Occipital lobe (tissue), 2 donors: ENCODE data around the gene ELL. TPM values are rescaled to one million over a fixed set of nuclear protein-coding genes. Genes with fewer than 3 reads are reported as not detected.
"Not testable (repeated sequence)": the region's sequence is repeated elsewhere in the genome, so short reads cannot be mapped to it uniquely, and the experiment has no call there.

Experiments used
- DNase-seq: peaks from one replicate; lab custom pipeline; 2025; lab: John Stamatoyannopoulos, UW
- total RNA-seq: library from RNA; depleted of rRNA; stranded (reverse); fragments of >200 nt; gene quantifications from one replicate; pipeline ENCODE4 v1.2.3, GENCODE V29; 2014

Gene ELL
- total RNA-seq, 1 donor from 2014 or later, result 6.6 TPM

DNA sequence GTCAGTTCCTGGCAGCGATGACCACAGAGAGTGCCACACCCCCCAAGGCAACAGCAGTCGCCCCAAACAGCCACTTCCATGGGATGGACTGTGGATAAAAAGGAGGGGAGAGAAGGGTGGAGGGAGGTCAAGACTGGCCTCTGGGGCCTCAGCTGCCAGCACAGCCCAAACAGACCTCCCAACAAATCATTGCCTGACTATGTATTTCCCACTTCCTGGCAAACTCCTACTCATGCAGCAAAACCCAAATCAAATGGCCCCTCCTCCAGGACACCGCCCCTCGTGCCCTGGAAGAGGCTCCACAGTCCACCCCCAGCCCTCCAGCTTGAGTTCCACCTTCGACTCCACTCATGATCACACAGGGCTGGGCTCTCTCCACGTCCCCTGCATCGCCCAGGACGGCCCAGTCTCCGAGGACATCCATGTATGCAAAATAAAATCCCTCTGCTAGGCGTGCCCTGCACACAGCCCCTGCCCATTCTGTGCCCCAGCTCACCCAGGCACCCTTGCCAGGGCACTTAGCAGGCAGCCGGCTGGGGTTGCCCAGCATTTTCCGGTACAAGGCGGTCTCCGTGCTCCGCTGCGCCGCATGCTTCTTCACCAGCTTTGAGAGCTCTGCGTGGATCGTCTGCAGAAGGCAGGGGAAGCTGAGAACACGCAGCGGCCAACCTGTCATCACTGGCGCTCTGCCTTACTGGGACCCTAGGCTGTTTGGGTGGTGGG lies 10.5 kb upstream of the ELL start:
- no peak for DNase-seq

DNA sequence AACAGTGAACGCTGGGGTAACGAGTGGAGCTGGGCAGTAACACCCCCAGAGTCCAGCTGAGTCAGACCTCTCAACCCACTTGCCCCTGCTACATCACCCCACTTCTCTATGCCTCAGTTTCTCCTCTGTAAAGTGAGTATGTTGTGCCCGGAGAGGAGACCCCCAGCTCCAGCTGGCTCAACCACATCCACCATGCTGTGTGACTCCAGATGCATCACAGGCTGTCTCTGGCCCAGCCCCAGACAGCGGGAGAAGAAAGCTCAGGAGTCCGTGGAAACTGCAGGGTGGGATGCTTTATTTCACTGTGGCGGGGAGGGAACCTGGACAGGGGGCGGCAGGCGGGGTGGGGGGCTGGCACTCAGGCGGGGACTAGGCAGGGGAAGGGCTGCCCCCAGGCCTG lies 9.6 kb upstream of the ELL start:
- DNase-seq, result no peak

DNA sequence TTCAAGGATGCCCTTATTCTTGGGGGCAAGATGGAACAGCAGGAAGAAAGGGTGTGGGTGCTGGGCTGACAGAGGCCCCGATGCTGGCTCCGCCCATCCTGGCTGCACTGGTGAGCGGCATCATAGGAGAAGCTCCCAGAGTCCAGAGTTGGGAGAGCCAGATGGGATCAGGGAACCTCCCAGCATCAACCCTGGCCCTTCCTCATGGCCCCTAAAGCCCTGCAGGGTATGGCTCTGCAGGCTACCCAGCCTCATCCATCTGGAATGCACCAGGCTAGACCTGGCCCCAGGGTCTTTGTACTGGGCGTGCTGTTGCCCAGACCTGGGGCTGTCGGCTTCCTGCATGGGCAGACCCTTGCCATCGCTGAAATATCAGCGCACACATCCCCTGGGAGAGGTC lies 7.9 kb upstream of the ELL start:
- DNase-seq, result no peak

DNA sequence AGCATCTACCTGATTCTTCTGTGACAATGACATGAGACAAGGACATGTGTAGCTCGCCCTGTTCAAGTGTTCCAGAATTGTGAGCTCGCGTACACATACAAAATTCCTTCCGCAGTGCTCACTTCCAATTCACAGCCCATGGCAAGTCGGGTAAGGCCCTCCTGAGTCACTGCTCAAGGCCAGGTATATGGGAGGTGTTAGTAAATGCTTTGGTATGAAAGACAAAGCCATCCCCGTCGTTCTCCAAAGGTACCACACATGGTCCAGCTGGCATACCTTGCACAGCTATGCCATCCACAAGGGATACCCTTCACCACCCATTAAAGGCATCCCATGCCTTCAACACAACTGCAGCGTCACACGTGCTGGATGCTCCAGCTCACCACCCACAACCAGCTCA lies 4.4 kb upstream of the ELL start:
- DNase-seq, result no peak

- DNase-seq, result no peak
Observed at GRCh38 chr19:18523841-18524240, 2.0 kb upstream of the ELL start.

GRCh38 chr19:18522862-18523440 lies 1.1 kb upstream of the ELL start:
- not testable (repeated sequence) for DNase-seq

- DNase-seq, result peak; percentile 100
Observed at GRCh38 chr19:18522124-18522861, 423 bp upstream of the ELL start.

DNA sequence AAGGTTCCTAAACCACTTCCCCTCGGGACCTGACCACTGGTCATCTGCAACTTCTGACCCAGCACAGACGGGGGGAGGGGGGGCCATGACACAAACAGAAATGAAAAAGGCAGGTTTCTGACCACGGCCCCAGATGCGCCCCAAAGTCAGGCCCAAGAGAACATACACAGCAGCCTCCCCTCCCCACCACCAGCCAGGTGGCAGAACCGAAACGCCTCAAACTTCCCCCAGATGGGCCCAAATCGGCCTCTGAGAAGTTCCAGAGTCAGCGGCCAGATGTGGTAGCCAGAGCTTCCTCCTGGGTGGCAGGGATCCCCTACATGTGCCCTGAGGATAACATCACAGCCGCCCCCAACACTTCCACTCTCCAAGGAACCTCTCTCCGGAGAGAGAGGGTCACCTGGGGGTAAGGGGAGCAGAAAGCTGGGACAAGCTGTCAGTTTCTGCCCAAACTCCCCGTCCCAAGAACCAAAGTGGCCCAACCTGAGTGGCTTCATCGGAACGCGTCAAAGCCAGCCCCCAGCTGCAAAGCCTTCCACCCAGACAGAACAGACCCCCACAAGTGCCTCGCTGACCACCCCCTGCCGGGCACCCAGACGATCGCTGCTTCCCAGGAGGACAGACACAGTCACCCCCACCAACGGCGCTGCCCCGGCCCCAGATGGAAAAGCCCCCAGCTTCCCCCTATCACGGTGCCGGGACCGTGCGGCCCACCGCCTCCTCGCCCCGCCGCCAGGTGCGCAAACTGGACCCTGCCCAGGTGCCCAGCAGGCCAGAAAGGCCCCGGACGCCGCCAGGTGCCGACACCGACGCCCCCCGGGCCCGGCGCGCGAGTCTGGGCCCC lies 800 bp downstream of the ELL start:
- DNase-seq, result no peak

DNA sequence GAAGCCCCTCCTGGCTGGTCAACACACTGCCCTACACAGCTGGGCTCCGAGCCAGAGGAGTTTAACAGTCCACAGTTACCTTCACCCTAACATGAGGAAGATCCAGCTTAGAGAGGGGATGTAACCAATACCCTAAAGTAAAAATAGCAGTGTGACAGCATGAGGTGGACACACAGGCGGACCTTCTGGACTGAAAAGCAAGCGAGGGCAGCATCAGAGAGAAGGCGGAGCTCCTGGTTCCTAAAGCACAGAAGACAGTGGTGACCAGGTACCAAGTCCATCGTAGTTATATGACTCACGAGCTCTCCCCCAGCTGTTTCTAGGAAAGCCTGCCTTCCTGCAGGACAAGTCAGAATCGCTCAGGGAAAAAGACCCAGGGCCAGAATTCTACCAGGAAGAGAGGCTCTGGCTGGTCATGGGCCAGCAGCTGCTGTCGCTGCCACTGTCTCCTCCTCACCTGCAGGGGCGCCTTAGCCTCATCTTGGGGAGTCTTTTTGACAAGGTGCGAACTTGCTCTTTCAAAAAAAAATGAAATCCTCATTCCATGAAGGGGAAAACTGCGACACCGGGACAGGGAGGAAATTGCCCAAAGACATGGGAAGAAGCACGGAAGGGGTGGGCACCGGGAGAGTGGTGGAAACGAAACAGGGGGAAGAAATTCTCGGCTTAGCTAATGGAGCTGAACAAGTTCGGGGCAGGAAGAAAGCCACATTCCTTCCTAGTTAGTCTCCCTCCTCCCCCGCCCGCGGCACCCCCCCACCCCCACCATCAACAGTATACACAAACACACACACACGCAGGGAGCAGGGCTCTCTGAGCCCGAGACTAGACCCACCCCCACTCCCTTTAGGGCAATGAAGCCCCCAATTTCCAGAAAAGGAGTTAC lies 1.7 kb downstream of the ELL start:
- DNase-seq, result no peak

DNA sequence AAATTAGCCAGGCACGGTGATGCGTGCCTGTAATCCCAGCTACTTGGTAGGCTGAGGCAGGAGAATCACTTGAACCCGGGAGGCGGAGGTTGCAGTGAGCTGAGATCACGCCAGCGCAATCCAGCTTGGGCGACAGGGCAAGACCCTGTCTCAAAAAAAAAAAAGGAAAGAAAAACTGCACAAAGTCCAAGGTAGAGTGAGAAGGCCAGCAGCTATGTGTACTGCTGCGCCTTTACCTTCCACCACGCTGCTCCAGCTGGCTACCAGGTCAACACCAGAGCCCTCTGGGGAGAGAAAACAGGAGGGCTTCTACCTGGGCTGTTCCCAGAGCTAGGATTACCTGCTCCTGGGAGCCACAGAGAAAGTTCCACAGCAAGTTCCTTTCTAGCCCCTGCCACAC lies 3.2 kb downstream of the ELL start:
- DNase-seq, result no peak

GRCh38 chr19:18517606-18518005 lies 4.3 kb downstream of the ELL start:
- DNase-seq, result no peak

DNA sequence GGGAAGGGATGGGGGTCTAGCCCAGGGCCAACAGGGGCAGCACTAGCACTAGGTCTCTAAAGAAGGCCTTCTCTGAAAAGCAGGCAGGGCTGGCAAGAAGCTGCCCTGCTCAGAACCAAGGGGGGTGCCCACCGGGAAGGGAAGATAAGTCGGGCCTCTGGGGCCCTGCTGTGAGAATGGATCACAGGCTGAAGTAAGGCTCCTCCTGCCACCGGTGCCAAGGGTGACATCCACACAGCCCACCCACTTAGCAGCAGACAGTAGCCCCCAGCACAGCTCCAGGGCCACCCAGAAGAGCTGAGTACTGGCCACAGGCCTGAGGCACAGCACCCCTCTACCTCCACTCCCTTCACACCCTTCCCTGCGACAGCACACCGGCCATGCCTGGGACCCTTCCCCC lies 5.9 kb downstream of the ELL start:
- DNase-seq, result no peak

DNA sequence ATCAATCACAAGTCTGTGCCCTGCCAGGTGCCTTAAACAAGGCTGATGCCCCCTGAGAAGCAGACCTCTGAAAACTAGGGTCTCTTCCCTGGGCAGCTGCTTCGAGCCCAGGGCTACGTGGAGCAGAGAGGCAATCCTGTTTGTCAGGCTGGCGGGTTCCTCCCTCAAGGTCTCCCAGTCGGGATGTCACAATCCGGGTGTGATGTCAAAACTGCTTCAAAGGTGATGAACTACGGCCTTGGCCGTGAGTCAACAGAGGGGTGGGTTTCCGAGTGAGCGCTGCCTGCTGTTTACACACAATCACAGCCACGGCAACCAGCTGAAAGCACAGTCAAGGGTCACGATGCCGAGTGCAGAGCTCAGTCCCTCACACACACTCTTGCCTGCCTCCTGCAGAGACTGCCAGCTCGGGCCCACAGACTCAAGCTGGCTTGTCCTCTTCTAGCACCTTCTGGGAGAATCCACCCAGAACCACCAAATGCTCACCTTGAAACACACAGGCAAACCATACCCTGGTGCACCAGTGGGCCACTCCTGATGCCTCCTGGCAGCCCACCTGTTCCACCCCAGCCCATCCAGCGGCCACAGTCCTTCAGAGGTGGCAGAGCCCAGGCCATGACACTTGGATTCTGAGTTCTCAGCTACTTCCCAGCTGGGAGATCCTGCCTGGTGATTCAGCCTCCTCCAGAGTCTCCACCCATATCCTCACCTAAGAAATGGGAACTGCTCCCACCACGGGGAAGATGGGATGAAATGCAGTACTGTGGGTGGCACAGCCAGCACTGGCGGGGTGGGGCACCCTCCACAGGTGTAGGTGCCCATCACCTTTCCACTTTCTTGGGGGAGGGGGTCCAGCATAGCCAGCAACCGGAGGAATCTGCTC lies 6.8 kb downstream of the ELL start:
- DNase-seq, result no peak

- DNase-seq, result no peak
Observed at GRCh38 chr19:18513868-18514267, 8.0 kb downstream of the ELL start.

- DNase-seq, result no peak
Observed at GRCh38 chr19:18510216-18510615, 11.7 kb downstream of the ELL start.

DNA sequence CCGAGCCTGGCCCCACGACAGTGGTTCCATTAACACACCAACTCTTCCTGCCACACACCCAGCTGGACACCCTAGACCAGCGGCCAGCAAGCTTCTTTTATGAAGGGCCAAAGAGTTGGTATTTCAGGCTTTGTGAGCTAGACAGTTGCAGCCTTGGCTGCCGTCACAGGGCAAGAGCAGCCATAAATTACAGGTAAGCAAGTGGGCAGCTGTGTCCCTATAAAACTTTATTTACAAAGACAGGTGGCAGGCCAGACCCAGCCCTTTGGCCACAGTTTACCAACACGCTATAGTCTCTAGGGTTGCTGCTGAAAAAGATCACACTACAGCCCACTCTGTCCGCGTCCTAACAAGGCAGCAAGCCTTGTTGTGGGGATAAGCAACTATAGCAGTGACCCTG lies 13.3 kb downstream of the ELL start:
- DNase-seq, result no peak

GRCh38 chr19:18507727-18508440 lies 14.0 kb downstream of the ELL start:
- no peak for DNase-seq

DNA sequence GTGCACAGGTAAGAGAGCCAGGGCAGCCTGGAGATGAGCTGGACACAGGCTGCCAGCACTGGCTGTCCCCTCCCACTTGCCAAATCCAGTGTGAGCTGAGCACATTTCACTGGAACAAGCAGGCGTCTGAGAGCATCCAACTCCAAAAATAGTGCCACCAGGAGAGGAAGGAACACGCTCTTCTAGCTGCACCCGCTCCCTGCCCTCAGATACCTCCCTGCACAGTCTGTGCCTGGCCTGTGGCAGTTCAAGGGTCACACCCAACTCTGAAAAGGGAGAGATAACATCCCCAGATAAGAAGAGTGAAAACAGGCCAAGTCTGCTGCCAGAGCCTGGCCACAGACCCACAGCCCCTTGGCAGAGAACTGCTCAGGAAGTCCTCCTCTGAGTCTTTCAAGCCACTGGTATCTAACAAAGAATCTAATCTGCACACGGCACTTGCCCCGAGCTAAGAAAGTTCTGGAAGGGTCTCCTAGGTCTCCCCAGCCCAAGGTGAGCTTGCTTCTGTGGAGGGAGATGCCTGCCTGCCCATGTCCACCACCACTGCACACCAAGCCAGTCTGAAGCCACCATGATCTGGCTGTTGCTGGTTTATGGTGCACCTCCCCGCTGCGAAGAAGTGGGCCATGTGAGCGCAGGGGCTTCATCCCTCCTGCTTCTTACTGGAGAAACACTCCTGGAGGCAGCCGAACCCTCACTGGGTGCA lies 14.7 kb downstream of the ELL start:
- peak; percentile 57 for DNase-seq
